Measurements from ENCODE around the gene STXBP6.

STXBP6 gene

GRCh38 chr14:25049568-25050268 is at the start of gene STXBP6:
Gene STXBP6, minus strand, starts transcription at chr14:25050147. Its CDS starts 75,329 bp downstream, at chr14:24974818.
- Histone ChIP-seq H3K4me3 (ENCODE audit: low read depth in 1 of 2, low read length in 1 of 2) (no peak within 1 kb of the TSS), H3K27ac (no peak within 1 kb of the TSS), H3K4me1 (ENCODE audit: control insufficient read depth in 1 of 2, insufficient read depth in 1 of 2, low read depth in 1 of 2, low read length in 1 of 2) (peaks cover 0 to 8% of the 10 kb centered on the region in 2 experiments), H3K27me3 (peaks cover 91% of the 10 kb centered on the region), H3K9me3 (no peaks in the 10 kb centered on the region), H3K36me3 (no peaks in the 10 kb centered on the region)
- no peak for TF ChIP-seq CTCF (IDR thresholded peaks at IDR 0.05)

- no peaks in the 10 kb centered on the region for H3K9me3 ChIP-seq
- H3K4me3 ChIP-seq (ENCODE audit: low read depth in 1 of 2, low read length in 1 of 2): no peak overlapping the region
- no peak for TF ChIP-seq CTCF (IDR thresholded peaks at IDR 0.05)
Observed at GRCh38 chr14:25097120-25097519, 47.2 kb upstream of the STXBP6 start.

GRCh38 chr14:25095736-25096437 is 45.9 kb upstream of the STXBP6 start:
- peaks cover 6% of the 10 kb centered on the region for H3K27me3 ChIP-seq
- no peaks in the 10 kb centered on the region for H3K36me3 ChIP-seq
- TF ChIP-seq CTCF (IDR thresholded peaks at IDR 0.05): no peak
- H3K9me3 ChIP-seq: no peaks in the 10 kb centered on the region
- H3K27ac ChIP-seq: no peak overlapping the region
- no peak overlapping the region for H3K4me3 ChIP-seq (ENCODE audit: low read depth in 1 of 2, low read length in 1 of 2)
- H3K4me1 ChIP-seq (ENCODE audit: control insufficient read depth in 1 of 2, insufficient read depth in 1 of 2, low read depth in 1 of 2, low read length in 1 of 2): no peaks in the 10 kb centered on the region

More at GRCh38 chr14:25097120-25097519, 47.2 kb upstream of the STXBP6 start:
- Histone ChIP-seq H3K36me3 (no peaks in the 10 kb centered on the region), H3K27ac (no peak overlapping the region), H3K27me3 (peaks cover 6% of the 10 kb centered on the region), H3K4me1 (ENCODE audit: control insufficient read depth in 1 of 2, insufficient read depth in 1 of 2, low read depth in 1 of 2, low read length in 1 of 2) (no peaks in the 10 kb centered on the region)

- H3K9me3 ChIP-seq: no peaks in the 10 kb centered on the region
- no peaks in the 10 kb centered on the region for H3K36me3 ChIP-seq
- no peak overlapping the region for H3K27ac ChIP-seq
- no peak for TF ChIP-seq CTCF (IDR thresholded peaks at IDR 0.05)
- H3K4me3 ChIP-seq (ENCODE audit: low read depth in 1 of 2, low read length in 1 of 2): no peak overlapping the region
- H3K4me1 ChIP-seq (ENCODE audit: control insufficient read depth in 1 of 2, insufficient read depth in 1 of 2, low read depth in 1 of 2, low read length in 1 of 2): no peaks in the 10 kb centered on the region
- peaks cover 6% of the 10 kb centered on the region for H3K27me3 ChIP-seq
Observed at GRCh38 chr14:25094171-25094907, 44.4 kb upstream of the STXBP6 start.

- H3K36me3 ChIP-seq: no peaks in the 10 kb centered on the region
- no peak overlapping the region for H3K4me3 ChIP-seq (ENCODE audit: low read depth in 1 of 2, low read length in 1 of 2)
- H3K27ac ChIP-seq: no peak overlapping the region
- TF ChIP-seq CTCF (IDR thresholded peaks at IDR 0.05): no peak
- H3K9me3 ChIP-seq: no peaks in the 10 kb centered on the region
- H3K27me3 ChIP-seq: peaks cover 6% of the 10 kb centered on the region
- H3K4me1 ChIP-seq (ENCODE audit: control insufficient read depth in 1 of 2, insufficient read depth in 1 of 2, low read depth in 1 of 2, low read length in 1 of 2): no peaks in the 10 kb centered on the region
Observed at GRCh38 chr14:25092258-25092740, 42.4 kb upstream of the STXBP6 start.

Data from neutrophil (primary cell).